ENCODE data around the gene AOPEP. TPM values are rescaled to one million over a fixed set of nuclear protein-coding genes. Genes with fewer than 3 reads are reported as not detected.

Gene AOPEP
- total RNA-seq, 5 donors from 2014 or later (not counting 1 experiment from before 2014, with no cell fraction given), result 10.4 to 14.8 (median 11.3) TPM

DNA sequence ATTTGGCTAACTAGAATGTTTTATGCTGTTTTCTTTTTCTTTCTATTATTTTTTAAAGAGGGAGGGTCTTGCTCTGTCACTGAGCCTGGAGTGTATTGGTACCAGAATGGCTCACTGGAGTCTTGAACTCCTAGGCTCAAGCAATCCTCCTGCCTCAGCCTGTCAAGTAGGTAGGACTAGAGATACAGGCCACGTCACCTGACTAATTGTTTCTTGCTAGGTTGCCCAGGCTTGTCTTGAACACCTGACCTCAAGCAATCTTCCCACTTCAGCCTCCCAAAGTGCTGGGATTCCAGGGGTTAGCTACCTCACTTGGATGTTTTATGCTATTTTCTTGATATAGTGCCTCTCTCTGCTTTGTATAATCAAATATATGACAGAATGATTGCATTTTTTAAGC, 166.2 kb downstream of the AOPEP start:
- ATAC-seq (replicated peaks in 1 of 4), result no peak
- CTCF ChIA-PET, result no interaction called here

DNA sequence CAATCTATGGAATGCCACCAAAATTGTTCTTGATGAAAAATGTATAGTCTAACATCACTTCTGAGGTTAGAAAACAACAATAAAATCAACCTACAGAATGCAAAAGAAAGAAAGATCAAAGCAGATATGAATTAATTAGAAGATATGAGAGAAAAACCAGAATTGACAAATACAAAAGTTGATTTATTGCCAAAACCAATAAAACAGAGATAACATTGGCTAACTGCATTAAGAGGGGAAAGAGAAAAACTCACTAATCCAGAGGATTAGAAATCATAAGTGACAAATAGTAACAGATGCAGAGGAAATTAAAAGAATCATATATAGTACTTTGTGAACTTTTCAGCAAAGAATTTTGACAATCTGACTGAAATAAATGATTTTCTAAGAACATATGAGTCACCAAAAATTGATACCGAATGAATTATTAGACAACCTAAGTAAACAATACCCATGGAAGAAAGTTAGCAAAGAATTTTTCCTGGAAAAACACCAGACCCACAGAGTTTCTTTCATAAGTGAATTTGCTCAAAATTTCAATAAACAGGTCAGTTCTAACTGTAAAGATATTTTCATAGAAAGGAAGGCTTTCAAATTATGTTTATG, 167.7 kb downstream of the AOPEP start:
- CTCF ChIA-PET, result no interaction called here

More for the DNA sequence above, 166.2 kb downstream of the AOPEP start:
- Histone ChIP-seq H3K9me3 (peaks cover 2% of the 10 kb centered on the region), H3K4me3 (ENCODE audit: control insufficient read depth in 1 of 2, extremely low read depth in 1 of 2, low read length in 1 of 2) (no peak overlapping the region), H3K36me3 (ENCODE audit: control insufficient read depth in 2 of 2, extremely low read depth in 1 of 2, insufficient read depth in 1 of 2, low read length in 1 of 2) (no peaks in the 10 kb centered on the region), H3K27ac (ENCODE audit: low read length) (no peak overlapping the region), H3K27me3 (replicated peaks in 1 of 2; ENCODE audit: control insufficient read depth in 2 of 2, extremely low read depth in 1 of 2, insufficient read depth in 2 of 2, low read length in 1 of 2) (no peaks in the 10 kb centered on the region), H3K4me1 (ENCODE audit: control insufficient read depth in 1 of 2, extremely low read depth in 1 of 2, insufficient read depth in 2 of 2, low read length in 2 of 2) (no peaks in the 10 kb centered on the region)
- Mint-ChIP-seq H3K36me3 (peaks cover 21% of the 10 kb centered on the region), H3K9me3 (peaks cover 0 to 14% (median 7%) of the 10 kb centered on the region in 3 donors), H3K27ac (no peak overlapping the region), H3K4me1 (no peaks in the 10 kb centered on the region), H3K4me3 (no peak overlapping the region), H3K27me3 (no peaks in the 10 kb centered on the region)
- POLR2A ChIA-PET, result interaction anchor here in 1 of 2 donors (0.5 kb wide), 1 partner anchor 24 kb away, joined by 3 read pairs; no protein-coding TSS in a partner anchor
- WGBS (ENCODE audit: insufficient coverage), result no CpG with 5 or more reads among the region's 1 CpG
- no peak for DNase-seq

DNA sequence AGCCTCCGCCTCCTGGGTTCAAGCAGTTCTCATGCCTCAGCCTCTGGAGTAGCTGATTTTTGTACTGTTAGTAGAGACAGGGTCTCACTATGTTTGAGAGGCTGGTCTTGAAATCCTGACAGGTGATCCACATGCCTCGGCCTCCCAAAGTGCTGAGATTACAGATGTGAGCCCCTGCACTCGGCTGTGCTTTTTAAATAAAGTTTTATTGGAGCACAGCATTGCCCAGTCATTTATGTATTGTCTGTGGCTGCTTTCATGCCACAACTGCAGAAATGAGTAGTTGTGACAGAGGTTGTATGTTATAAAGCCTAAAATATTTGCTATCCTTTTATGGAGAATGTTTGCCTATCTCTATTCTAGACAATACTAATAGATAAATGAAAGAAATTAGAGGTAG, 169.2 kb downstream of the AOPEP start:
- H3K4me3 Mint-ChIP-seq, result no peak overlapping the region
- DNase-seq, result no peak
- Histone ChIP-seq H3K4me3 (ENCODE audit: control insufficient read depth in 1 of 2, extremely low read depth in 1 of 2, low read length in 1 of 2) (no peak overlapping the region), H3K36me3 (ENCODE audit: control insufficient read depth in 2 of 2, extremely low read depth in 1 of 2, insufficient read depth in 1 of 2, low read length in 1 of 2) (no peaks in the 10 kb centered on the region), H3K27ac (ENCODE audit: low read length) (no peak overlapping the region), H3K9me3 (peaks cover 2% of the 10 kb centered on the region), H3K4me1 (ENCODE audit: control insufficient read depth in 1 of 2, extremely low read depth in 1 of 2, insufficient read depth in 2 of 2, low read length in 2 of 2) (no peaks in the 10 kb centered on the region), H3K27me3 (replicated peaks in 1 of 2; ENCODE audit: control insufficient read depth in 2 of 2, extremely low read depth in 1 of 2, insufficient read depth in 2 of 2, low read length in 1 of 2) (no peaks in the 10 kb centered on the region)
- POLR2A ChIA-PET, result no interaction called here
- H3K9me3 Mint-ChIP-seq, result peaks cover 0 to 10% (median 4%) of the 10 kb centered on the region in 3 donors
- WGBS (ENCODE audit: insufficient coverage), result 21% methylated on average over 2 of the region's 3 CpGs
- peaks cover 14% of the 10 kb centered on the region for H3K36me3 Mint-ChIP-seq
- H3K27me3 Mint-ChIP-seq, result no peaks in the 10 kb centered on the region
- CTCF ChIA-PET, result interaction anchor here in 1 of 2 donors (0.6 kb wide), 1 partner anchor 10 kb away, joined by 4 read pairs; no protein-coding TSS in a partner anchor
- ATAC-seq (replicated peaks in 1 of 4), result no peak
- H3K27ac Mint-ChIP-seq, result no peak overlapping the region
- H3K4me1 Mint-ChIP-seq, result no peaks in the 10 kb centered on the region

More for the DNA sequence above, 167.7 kb downstream of the AOPEP start:
- no peak for DNase-seq
- H3K36me3 Mint-ChIP-seq, result peaks cover 15% of the 10 kb centered on the region
- Histone ChIP-seq H3K36me3 (ENCODE audit: control insufficient read depth in 2 of 2, extremely low read depth in 1 of 2, insufficient read depth in 1 of 2, low read length in 1 of 2) (no peaks in the 10 kb centered on the region), H3K4me1 (ENCODE audit: control insufficient read depth in 1 of 2, extremely low read depth in 1 of 2, insufficient read depth in 2 of 2, low read length in 2 of 2) (no peaks in the 10 kb centered on the region), H3K9me3 (peaks cover 2% of the 10 kb centered on the region), H3K27me3 (replicated peaks in 1 of 2; ENCODE audit: control insufficient read depth in 2 of 2, extremely low read depth in 1 of 2, insufficient read depth in 2 of 2, low read length in 1 of 2) (no peaks in the 10 kb centered on the region), H3K27ac (ENCODE audit: low read length) (no peak overlapping the region), H3K4me3 (ENCODE audit: control insufficient read depth in 1 of 2, extremely low read depth in 1 of 2, low read length in 1 of 2) (no peak overlapping the region)
- ATAC-seq (replicated peaks in 1 of 4), result no peak
- no peaks in the 10 kb centered on the region for H3K27me3 Mint-ChIP-seq
- peaks cover 0 to 14% (median 7%) of the 10 kb centered on the region in 3 donors for H3K9me3 Mint-ChIP-seq
- WGBS (ENCODE audit: insufficient coverage), result no CpG with 5 or more reads among the region's 1 CpG
- H3K27ac Mint-ChIP-seq, result no peak overlapping the region
- H3K4me3 Mint-ChIP-seq, result no peak overlapping the region
- POLR2A ChIA-PET, result no interaction called here
- no peaks in the 10 kb centered on the region for H3K4me1 Mint-ChIP-seq

DNA sequence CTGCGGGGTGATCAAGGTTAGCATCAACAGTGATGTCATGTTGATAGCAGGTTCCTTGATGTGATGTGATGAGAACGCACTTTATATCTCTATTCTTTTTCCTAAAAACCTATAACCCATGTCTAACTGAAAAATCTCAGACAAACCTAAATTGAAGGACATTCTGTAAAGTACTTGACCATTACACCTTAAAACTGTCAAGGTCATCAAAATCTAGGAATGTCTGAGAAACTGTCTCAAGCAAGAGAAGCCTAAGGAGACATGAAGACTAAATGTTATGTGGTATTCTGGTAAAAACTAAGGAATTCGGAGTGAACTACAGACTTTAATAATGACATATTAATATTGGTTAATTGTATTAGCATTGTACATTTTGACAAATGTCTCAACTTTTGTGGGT, 170.0 kb downstream of the AOPEP start:
- Mint-ChIP-seq H3K9me3 (peaks cover 0 to 2% (median 0%) of the 10 kb centered on the region in 3 donors), H3K27ac (no peak overlapping the region), H3K4me1 (no peaks in the 10 kb centered on the region), H3K36me3 (peaks cover 11% of the 10 kb centered on the region), H3K4me3 (no peak overlapping the region), H3K27me3 (no peaks in the 10 kb centered on the region)
- no peak overlapping the region for H3K27ac ChIP-seq (ENCODE audit: low read length)
- no peaks in the 10 kb centered on the region for H3K9me3 ChIP-seq
- H3K27me3 ChIP-seq (replicated peaks in 1 of 2; ENCODE audit: control insufficient read depth in 2 of 2, extremely low read depth in 1 of 2, insufficient read depth in 2 of 2, low read length in 1 of 2), result no peaks in the 10 kb centered on the region
- WGBS (ENCODE audit: insufficient coverage), result no CpG with 5 or more reads among the region's 3 CpGs
- CTCF ChIA-PET, result no interaction called here
- DNase-seq (no peak), ATAC-seq (replicated peaks in 1 of 4) (no peak)
- no peaks in the 10 kb centered on the region for H3K36me3 ChIP-seq (ENCODE audit: control insufficient read depth in 2 of 2, extremely low read depth in 1 of 2, insufficient read depth in 1 of 2, low read length in 1 of 2)
- no peaks in the 10 kb centered on the region for H3K4me1 ChIP-seq (ENCODE audit: control insufficient read depth in 1 of 2, extremely low read depth in 1 of 2, insufficient read depth in 2 of 2, low read length in 2 of 2)
- no peak overlapping the region for H3K4me3 ChIP-seq (ENCODE audit: control insufficient read depth in 1 of 2, extremely low read depth in 1 of 2, low read length in 1 of 2)
- POLR2A ChIA-PET, result interaction anchor here in 1 of 2 donors (0.6 kb wide), 1 partner anchor 94 kb away, joined by 8 read pairs; no protein-coding TSS in a partner anchor

DNA sequence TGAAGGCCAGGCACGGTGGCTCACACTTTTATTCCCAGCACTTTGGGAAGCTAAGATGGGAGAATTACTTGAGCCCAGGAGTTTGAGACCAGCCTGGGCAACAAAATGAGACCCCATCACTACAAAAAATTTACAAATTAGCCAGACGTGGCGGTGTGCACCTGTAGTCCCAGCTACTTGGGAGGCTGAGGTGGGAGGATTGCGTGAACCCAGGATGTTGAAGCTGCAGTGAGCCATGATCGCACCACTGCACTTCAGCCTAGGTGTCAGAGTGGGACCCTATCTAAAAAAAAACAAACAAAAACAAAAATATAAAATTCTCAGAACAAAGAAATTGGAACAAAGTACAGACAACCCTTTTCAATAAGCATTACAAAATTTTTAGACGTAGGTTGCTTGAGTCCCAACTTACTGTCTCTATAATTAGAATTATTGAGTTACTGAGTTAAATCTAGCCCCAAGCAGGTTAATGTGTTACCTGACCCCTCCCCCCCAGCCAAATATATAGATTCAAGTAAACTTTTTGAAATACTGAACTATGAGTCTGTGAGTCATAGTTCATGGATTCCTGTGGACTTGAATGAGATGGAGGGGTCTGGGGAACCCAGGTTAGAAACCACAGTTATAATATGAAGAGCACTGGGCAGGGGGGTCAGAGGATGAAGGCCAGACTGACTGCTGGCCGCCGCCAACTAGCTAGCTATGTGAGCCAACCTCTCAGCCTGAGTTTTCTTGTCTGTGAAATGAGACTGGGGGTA, 173.1 kb downstream of the AOPEP start:
- peaks cover 18% of the 10 kb centered on the region for H3K36me3 Mint-ChIP-seq
- H3K27ac ChIP-seq (ENCODE audit: low read length), result no peak overlapping the region
- no peak overlapping the region for H3K4me3 Mint-ChIP-seq
- H3K9me3 ChIP-seq, result no peaks in the 10 kb centered on the region
- H3K27me3 Mint-ChIP-seq, result no peaks in the 10 kb centered on the region
- no peaks in the 10 kb centered on the region for H3K4me1 Mint-ChIP-seq
- H3K4me1 ChIP-seq (ENCODE audit: control insufficient read depth in 1 of 2, extremely low read depth in 1 of 2, insufficient read depth in 2 of 2, low read length in 2 of 2), result no peaks in the 10 kb centered on the region
- no peaks in the 10 kb centered on the region for H3K27me3 ChIP-seq (replicated peaks in 1 of 2; ENCODE audit: control insufficient read depth in 2 of 2, extremely low read depth in 1 of 2, insufficient read depth in 2 of 2, low read length in 1 of 2)
- ChIA-PET POLR2A (no interaction called here), CTCF (interaction anchor here (0.6 to 0.7 kb wide), 2 partner anchors 19 to 152 kb away, joined by 3 to 4 read pairs; no protein-coding TSS in a partner anchor)
- H3K27ac Mint-ChIP-seq, result no peak overlapping the region
- H3K9me3 Mint-ChIP-seq, result no peaks in the 10 kb centered on the region
- WGBS (ENCODE audit: insufficient coverage), result 100% methylated on average over 2 of the region's 8 CpGs
- ATAC-seq (replicated peaks in 1 of 4) (no peak), DNase-seq (no peak)
- H3K36me3 ChIP-seq (ENCODE audit: control insufficient read depth in 2 of 2, extremely low read depth in 1 of 2, insufficient read depth in 1 of 2, low read length in 1 of 2), result no peaks in the 10 kb centered on the region
- no peak overlapping the region for H3K4me3 ChIP-seq (ENCODE audit: control insufficient read depth in 1 of 2, extremely low read depth in 1 of 2, low read length in 1 of 2)

DNA sequence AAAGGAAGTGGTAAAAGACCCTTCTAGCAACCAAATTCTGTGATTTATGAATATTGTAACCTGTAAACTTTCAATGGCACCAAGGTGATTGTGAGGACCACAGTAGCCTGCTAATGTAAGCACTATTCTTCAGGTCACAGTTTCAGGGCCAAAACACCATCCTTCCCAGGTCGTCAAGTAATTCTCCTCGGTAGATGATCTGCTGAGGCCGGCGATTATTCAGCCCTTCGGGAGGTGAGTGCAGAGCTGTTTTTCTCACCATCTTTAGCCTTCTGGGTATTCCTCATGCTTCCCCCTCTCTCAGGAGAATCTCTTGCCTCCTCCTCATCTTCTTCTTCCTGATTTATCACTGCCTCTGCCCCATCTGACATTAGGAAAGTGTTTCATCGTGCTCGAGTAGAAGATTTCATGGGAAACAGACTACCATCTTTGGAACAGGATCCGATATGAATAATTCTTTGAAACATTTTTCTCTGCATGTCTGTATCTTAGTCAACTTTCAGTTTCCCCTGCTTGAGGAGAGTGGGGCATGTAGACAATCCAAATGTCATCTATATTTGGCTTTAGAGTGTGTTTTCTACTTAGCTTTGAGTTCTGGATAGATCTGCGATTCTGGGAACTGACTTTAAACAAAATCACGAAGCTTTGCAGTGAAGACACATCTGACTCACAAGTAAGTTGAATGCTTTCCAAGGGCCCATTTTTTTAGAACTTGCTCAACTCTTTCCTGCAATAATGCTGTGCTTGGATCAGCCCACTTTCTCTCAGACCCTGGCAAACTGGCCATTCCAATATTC, 173.9 kb downstream of the AOPEP start:
- ChIA-PET POLR2A (no interaction called here), CTCF (no interaction called here)
- H3K9me3 Mint-ChIP-seq, result no peaks in the 10 kb centered on the region
- no peaks in the 10 kb centered on the region for H3K27me3 Mint-ChIP-seq
- Histone ChIP-seq H3K27ac (ENCODE audit: low read length) (no peak overlapping the region), H3K4me1 (ENCODE audit: control insufficient read depth in 1 of 2, extremely low read depth in 1 of 2, insufficient read depth in 2 of 2, low read length in 2 of 2) (no peaks in the 10 kb centered on the region), H3K4me3 (ENCODE audit: control insufficient read depth in 1 of 2, extremely low read depth in 1 of 2, low read length in 1 of 2) (no peak overlapping the region), H3K9me3 (no peaks in the 10 kb centered on the region), H3K36me3 (ENCODE audit: control insufficient read depth in 2 of 2, extremely low read depth in 1 of 2, insufficient read depth in 1 of 2, low read length in 1 of 2) (no peaks in the 10 kb centered on the region), H3K27me3 (replicated peaks in 1 of 2; ENCODE audit: control insufficient read depth in 2 of 2, extremely low read depth in 1 of 2, insufficient read depth in 2 of 2, low read length in 1 of 2) (no peaks in the 10 kb centered on the region)
- H3K4me1 Mint-ChIP-seq, result no peaks in the 10 kb centered on the region
- H3K27ac Mint-ChIP-seq, result no peak overlapping the region
- DNase-seq (no peak), ATAC-seq (replicated peaks in 1 of 4) (no peak)
- H3K4me3 Mint-ChIP-seq, result no peak overlapping the region
- H3K36me3 Mint-ChIP-seq, result peaks cover 18% of the 10 kb centered on the region
- WGBS (ENCODE audit: insufficient coverage), result 81% methylated on average over 7 of the region's 10 CpGs

Data from T-cell (primary cell).